Inflammatory macrophage (primary cell): ENCODE data around the gene SPATA45.

ENCODE experiments used
- DNase-seq, 2 donors: peaks; one replicate each; pipeline ENCODE4 v3.0.0-alpha.2; 2020 to 2022

Gene SPATA45

GRCh38 chr1:212828395-212828794 is 19.1 kb downstream of the SPATA45 start:
- DNase-seq = no peak

DNA sequence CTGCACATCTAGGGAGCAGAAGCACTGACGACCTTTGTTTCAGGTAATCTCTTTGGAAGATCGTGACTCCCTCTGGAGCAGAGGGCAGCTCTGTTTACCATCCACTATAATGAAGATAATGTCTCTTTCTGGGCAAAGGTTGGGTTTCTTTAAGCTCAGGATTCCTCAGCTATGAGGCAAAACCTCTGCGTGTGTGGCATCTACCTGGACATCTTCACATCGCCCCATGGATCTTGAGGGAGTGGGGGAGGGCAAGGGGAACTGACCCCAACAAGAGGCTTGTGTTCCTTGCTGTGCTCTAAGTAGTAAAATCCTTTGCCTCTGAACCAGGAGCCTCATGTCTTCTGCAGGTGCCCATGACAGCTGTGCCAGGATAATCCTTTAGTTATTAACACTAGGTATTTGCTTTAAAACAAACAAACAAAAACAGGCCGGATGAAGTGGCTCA is 19.6 kb downstream of the SPATA45 start:
- no peak for DNase-seq

DNA sequence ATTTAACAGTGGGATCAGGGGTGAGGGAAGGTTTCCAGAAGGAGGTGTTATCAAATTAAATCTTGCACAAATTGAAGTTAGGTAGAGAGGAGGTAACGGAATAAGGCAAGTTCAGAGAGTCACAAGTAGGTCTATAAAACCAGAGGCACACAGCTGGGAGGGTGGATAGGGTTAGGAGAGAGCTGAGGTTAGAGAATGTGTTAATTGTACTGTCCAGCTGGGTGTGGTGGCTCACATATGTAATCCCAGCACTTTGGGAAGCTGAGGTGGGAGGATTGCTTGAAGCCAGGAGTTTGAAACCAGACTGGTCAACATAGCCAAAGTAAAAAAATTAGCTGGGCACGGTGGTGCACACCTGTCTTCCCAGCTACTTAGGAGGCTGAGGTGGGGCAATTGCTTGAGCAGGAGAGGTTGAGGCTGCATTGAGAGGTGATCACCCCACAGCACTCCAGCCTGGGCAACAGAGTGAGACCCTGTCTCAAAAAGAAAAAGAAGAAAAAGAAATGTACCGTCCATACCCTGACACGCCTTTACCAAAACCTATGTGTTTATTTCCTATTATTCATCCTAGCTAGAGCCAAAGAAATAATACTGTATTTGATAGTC is 20.2 kb downstream of the SPATA45 start:
- no peak for DNase-seq

DNA sequence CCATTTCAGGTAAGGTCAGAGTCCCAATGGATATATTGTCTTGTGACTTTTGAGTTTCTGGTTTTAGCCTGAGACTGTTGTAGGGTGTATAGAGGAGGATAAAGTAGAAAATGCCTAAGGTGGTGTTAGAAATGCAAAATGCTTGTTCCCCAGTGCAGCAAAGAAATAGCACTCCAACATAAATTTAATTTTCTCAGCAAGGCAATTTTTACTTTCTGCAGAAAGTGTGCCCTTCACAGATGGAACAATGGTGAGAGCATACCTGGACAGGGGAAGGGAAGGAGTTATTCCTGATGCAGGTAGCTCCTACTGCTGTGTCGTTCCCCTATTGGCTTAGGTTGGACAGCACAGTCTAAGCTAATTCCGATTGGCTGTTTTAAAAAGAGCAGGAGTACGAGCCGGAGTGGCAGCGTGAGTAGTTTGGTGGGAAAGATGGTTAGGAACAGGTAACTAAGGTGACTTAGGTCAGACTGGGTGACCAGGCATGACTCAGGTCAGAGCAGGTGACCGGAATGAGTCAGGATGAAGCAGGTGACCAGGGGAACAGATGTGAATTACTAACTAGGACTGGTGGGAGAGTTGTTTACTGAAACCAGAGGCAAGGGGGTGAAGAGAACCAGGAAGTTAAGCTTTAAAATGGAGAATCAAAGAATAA is 21.5 kb downstream of the SPATA45 start:
- no peak for DNase-seq

- no peak for DNase-seq
Observed at GRCh38 chr1:212824201-212824600, 23.2 kb downstream of the SPATA45 start.

DNA sequence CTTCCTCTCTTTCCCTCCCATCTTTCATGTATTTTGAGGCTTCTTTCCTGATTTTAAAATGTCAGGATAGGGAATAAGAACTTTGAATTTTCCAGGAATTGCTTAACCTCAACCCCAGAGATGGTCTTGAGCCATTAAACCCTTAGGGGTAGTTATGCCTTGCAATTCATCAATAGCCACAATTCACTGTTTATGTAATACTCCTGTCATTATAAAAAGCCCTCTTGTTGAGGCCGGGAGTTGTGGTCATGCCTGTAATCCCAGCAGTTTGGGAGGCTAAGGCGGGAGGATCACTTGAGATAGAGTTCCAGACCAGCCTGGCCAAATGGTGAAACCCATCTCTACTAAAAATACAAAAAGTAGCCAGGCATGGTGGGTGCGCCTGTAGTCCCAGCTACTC is 24.5 kb downstream of the SPATA45 start:
- DNase-seq = no peak

DNA sequence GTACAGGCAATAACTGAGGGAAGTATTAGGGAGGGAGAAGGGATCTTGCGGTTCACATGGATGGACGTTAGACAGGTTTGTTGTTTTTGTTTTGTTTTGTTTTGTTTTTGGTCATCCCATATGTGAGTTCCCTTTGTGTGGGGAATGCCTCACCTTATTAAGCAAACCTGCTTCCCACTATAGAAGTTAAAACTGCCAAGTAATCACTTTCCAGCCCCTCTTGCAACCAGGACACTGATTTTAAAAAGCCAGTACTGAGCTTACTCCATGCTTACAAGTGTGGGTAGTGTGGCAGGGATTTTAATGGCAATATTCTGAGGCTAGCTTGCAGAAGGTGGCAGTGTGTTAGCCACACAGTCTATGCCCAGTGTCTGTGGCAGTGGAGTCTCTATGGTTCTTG is 26.5 kb downstream of the SPATA45 start:
- no peak for DNase-seq

GRCh38 chr1:212819726-212820125 is 27.7 kb downstream of the SPATA45 start:
- DNase-seq = peak; percentile 55 to 59

DNA sequence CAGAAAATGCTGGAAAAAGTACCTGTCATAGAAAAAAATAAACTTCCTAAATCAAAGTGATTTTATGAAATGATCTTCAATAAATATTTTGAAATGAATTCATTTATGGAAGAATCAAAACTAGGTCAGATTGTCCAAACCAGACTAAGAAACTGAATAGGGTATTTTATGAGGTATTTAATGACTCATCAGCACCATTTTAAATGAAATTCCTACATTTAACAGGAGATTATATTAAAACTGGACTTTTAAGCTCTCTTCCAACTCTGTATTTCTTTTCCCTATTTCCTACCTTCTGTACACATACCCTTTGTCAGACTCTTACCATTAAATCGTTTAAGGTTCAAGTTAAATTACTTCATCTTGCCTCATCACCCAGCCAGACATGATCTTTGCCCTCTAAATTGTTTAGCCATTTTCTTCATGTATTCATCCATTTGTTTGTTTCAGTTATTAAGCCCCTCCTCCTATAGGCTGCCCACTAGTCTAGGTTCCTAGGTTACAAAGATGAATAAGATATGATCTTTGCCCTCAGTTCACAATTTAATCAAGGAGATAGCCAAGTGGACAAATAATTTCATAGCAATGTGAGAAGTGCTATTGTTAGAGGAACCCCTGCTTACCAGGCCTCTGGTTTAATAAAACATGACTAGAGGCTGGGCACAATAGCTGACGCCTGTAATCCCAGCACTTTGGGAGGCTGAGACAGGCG is 30.7 kb downstream of the SPATA45 start:
- no peak for DNase-seq

- peak; percentile 11 to 36 for DNase-seq
Observed at GRCh38 chr1:212814537-212815334, 32.7 kb downstream of the SPATA45 start.

GRCh38 chr1:212805767-212806166 is 41.7 kb downstream of the SPATA45 start:
- DNase-seq = no peak

GRCh38 chr1:212797681-212798080 is 49.8 kb downstream of the SPATA45 start:
- no peak for DNase-seq

- DNase-seq = peak; percentile 77 to 90
Observed at GRCh38 chr1:212794561-212795014, 52.9 kb downstream of the SPATA45 start.

DNA sequence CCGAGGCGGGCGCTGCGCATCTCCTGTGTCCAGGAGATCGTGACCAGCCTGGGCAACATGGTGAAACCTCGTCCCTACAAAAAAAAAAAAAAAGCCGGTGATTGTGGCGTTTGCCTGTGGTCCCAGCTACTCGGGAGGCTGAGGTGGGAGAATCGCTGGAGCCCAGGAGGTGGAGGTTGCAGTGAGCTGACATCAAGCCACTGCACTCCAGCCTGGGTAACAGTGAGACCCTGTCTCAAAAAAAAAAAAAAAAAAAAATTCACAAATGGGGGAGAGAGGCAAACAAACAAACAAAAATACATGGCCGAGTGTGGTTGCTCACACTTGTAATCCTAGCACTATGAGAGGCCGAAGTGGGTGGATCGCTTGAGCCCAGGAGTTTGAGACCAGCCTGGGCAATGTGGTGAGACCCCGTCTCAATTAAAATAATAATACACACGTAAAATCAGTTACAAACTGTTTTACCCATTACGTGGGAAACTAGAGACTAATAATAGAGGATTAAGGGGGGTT is 55.0 kb downstream of the SPATA45 start:
- DNase-seq = no peak

DNA sequence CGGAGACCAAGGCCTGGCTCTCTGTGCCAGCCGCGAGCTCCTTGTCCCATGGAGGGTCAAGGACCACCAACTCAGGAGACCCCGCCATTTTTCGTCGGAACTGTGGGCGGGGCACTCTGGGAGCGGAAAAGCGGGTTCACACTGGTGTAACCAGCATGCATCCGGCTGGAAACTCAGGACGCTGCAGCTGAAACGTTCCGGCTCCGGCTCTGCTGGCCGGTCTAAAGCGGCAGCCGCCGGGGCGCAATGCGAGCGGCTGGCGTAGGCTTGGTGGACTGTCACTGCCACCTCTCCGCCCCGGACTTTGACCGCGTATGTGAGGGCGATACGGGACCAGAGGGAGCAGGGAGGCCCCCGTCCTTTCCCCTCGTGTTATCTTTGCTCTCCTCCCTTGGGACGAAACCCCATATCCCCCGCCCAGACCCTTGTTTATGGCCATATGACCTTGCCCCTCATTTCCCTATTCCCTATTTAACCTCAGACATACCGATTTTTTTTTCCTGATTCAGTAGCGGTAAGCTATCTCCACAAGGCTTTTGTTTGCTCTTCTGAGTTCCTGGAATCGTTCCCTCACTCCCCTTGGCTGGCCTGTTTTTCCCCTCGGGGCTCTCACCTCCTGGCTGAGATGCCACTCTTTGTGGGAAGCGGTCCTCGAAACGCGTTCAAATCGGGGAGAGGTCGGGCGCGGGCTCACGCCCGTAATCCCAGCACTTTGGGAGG is 55.6 kb downstream of the SPATA45 start, which contains the start of the genes NSL1 and TATDN3:
NSL1 (minus strand) TSS at position 102 of the 720 bp plus-strand sequence; CDS start at position 88, 14 bp downstream.
TATDN3 (plus strand) TSS at position 219 of the 720 bp plus-strand sequence; CDS start at position 247, 28 bp downstream.
- peak; percentile 96 to 99 for DNase-seq

DNA sequence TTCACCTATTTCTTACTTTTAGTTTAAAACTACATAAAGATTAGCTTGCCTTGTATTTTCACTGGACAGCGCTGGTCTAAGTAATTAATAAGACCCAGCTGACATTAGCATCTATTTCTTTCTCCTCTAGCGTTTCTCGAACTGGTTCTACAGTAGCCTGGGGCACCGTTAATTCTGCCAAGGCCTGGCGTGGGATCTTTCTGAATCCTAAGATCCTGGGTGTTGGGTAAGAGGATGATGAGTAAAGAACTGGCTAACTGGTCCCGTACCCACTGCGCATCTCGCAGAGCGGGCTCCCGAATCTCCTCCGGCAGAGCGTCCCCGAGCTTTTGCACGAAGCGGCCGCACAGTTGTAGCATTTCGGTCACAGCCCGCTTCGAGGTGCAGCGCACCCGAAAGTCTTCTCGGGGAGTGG is 56.2 kb downstream of the SPATA45 start:
- DNase-seq = peak; percentile 65 to 71

DNA sequence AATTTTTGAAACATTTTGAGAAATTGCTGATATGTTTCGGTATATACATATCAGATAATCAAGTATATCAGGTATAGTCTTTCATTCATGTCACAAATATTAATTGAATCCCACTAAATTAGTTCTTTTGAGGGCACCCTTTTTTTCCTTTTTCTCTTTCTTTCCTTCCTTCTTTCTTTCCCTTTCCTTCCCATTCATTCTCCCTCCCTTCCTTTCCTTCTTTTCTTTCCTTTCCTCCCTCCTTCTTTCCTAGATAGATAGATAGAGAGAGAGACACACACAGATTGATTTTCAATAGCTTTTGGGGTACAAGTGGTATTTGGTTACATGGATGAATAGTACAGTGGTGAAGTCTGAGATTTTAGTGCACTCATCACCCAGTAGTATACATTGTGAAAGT is 61.6 kb downstream of the SPATA45 start:
- no peak for DNase-seq

GRCh38 chr1:212783976-212784375 is 63.5 kb downstream of the SPATA45 start:
- no peak for DNase-seq

DNA sequence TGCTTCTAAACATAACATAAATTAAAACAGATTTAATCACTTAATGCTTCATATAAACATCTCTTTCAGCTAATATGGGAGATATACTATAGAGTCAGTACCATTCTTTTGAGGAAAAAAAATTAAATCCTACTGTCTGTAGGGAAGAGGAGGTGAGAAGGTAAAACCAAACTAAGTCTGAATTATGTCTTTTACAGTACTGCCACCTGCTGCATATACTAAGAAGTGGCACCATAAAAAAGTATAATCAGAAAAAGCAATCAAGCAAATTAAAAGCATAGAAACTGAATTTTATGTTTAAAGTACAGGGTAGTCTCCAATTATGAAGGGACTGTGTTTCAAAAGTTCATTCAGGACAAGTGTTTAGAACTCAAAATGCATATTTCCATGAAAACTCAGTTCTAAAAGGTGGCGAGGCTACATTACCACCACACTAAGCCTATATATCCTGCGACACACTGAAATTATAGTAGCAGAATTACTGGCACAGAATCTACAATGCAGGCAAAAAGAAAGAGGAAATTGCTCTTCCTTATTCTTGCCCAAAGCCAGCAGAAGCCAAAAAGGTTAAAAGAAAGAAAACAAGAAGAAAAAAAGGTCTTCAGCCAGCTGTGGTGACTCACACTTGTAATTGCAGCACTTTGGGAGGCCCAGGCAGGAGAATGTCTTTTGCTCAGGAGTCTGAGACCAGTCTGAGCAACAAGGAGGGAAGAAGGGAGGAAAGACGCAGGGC is 64.9 kb downstream of the SPATA45 start:
- DNase-seq = peak; percentile 37 to 51

DNA sequence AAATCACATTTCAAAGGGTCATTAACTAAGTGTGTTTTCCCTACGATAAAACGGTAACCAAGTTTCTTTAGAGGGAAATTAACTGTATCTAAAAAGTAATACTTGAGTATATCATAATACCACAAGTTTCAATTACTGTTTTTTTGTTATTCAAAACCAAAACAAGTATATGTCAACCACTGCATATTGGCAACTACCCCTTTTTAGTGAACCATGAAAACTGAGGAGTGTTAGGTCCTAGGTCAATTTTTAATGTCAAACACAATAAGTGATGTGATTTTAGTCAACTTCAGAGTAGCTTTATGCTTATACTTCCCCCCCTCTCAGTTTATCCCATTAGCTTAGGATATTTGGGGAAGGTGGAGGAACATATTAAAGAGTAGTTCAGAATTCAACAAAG is 66.2 kb downstream of the SPATA45 start:
- DNase-seq = no peak

DNA sequence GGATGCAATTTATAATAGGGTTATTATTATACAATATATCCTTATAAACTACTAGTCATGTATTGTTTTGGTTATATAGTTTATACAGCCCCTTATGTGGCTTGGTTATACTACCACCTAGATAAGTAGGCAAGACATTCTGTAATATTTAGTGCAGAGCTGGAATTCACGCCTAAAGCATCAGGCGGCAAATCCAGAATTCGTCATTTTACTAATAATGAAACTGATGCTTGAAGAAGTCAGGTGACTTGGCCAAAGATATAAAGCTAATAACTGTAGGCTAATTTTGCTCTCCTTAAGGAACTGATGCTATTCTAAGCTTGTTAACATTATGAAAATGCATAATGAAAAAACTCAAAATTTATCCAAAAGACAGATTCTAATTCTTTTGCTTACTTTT is 66.7 kb downstream of the SPATA45 start:
- DNase-seq = no peak
